HG03103 (cell line): Measurements from ENCODE around the gene SYNJ2.
"Not testable (repeated sequence)": the region's sequence is repeated elsewhere in the genome, so short reads cannot be mapped to it uniquely, and the experiment has no call there.

Experiments used
- ATAC-seq: cut with Tn5 transposase; IDR thresholded peaks from one replicate; pipeline ENCODE4 v1.9.1; 2021; ENCODE audit warnings: low read depth; ENCODE audit not compliant: unreplicated experiment

Gene SYNJ2

DNA sequence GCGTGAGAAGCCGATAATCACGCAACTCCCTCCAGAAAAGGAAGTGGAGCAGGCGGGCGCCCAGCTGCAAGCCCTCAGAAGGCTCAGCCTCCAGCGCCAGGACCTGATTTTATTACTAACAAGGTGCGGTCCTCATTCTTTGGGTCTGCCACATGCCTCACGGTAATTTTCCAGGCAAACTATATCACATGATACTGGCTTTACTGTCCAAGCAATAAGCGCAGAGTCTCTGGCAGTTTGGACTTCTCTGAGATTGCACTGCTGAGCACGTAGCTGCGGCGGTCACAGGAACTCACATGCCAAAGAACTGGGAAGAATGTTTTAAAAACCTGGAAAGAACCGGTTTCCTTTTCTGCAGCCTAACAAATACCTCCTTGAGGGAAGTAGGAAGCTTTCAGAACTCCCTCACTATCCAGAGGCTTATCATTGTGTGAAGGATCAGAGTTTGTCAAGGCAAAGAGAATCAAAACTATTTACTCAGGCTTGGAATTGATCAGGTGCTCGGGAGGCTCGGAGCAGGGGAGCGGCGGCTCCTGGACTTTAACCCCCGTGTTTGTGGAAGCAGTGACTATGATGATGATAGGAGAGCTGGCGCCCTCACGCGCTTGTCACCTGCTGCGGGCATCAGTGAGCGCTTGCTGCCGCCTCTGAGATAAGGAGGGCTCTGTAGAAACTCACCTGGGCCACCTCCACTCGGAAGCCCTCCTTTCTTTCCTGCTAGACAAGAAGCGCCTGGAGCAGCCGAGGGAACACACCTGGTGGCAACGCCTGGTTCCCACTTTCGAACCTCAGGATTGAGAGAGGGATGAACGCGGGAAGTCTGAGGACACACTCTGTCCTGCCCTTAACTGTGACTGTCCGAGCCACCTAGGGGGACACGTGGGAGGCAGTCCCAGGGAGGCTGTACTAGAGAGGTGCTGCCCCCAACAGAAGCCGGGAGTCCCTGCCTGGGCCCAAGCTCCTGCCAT lies 27.2 kb upstream of the SYNJ2 start:
- no peak for ATAC-seq

GRCh38 chr6:157955675-157956074 lies 26.0 kb upstream of the SYNJ2 start:
- no peak for ATAC-seq

DNA sequence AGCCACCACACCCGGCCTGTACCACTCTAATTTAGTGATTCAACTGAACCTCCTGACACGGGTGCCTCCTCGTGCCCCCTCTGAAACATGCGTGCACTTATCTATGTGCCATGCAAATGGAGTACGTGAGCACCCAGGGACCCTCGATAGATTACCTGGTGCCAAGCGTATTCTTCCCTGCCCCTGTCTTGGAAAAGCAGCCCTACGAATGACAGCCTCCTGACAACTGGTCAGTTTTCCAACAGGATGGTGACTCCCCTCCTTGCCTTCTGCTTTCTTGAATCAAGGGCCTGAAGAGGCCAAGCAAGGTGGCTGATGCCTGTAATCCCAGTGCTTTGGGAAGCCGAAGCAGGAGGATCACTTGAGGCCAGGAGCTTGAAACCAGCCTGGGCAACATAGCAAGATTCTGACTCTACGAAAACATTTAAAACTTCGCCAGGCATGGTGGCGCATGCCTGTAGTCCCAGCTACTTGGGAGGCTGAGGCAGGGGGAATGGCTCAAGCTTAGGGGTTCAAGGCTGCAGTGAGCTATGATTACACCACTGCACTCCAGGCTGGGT lies 25.4 kb upstream of the SYNJ2 start:
- no peak for ATAC-seq

DNA sequence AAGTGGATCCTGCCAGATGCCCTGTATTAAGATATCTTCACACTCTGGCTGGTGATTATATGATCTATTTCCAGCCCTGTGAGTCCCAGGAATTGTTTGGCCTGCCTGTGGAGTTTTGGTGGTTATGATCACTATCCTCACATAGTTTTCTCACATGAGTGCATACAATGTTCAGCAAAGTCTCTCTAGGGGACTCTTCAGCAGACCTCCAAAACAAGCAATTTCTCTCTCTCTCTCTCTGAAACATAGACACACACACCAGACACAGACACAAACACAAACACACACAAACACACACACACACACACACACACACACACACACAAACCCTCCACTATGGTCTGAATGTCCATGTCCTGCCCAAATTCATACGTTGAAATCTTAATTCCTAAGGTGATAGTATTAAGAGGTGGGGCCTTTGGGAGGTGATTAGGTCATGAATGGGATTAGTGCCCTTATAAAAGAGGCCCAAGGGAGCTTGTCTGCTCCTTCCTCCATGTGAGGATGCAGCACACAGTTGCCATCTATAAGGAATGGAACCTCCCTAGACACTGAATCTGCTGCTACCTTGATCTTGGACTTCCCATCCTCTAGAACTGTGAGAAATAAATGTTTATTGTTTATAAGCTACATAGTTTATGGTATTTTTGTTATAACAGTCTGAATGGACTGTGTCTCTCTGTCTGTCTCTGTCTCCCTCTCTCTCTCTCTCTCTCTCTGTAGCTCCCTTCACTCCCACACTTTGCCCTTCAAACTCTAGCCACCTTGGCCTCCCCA lies 22.0 kb upstream of the SYNJ2 start:
- no peak for ATAC-seq

DNA sequence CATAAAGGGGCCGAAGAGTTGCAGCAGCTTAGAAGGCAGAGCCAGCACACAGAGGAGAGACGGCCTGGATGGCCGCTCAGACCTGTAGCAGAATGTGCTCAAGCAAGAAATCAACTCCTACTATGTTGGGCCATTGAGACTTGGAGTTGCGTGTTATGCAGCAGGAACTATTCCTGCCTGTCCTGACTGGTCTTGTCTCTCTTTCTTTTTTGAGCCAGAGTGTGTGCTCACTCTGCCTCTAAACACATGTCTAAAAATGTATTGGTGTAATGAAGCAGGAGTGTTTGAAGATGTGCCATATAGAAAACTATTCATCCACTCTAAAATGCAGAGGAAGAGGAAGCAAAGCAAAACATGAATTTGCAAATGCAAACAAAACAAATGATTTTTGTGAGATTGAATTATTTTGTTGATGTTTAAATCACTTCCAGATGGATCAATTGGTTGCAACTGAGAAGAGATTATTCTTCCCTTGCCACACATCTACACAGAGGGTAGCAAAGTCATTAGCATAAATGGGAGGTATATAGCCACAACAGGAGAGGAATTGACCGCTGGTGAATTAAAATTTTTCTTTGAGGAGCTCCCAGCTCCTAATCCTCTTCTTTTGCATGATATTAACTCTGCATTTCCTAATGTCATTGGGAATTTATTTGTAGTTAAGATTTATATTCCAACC lies 20.4 kb upstream of the SYNJ2 start:
- ATAC-seq = no peak

DNA sequence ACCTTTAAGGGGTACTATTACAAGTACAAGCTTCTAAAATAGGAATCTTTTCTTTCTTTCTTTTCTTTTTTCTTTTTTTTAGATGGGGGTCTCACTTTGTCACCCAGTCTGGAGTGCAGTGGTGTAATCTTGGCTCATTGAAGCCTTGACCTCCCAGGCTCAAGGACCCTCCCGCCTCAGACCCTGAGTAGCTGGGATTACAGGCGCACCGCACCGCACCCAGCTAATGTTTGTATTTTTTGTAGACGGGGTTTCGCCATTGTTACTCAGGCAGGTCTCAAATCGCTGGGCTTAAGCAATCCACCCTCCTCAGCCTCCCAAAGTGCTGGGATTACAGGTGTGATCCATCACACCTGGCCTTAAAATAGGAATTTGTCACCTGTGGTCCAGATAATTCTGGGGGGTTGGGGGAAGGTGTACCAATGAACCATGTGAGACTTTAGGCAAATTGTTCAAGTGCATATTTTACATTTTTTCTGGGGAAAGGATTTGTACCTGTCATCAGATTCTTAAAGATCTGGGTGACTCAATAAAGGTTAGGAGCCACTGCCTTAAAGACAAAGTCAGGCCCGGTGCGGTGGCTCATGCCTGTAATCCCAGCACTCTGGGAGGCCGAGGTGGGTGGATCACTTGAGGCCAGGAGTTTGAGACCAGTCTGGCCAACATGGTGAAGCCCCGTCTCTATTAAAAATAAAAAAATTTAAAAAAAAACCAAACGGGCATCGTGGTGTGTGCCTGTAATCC lies 19.7 kb upstream of the SYNJ2 start:
- ATAC-seq = no peak

DNA sequence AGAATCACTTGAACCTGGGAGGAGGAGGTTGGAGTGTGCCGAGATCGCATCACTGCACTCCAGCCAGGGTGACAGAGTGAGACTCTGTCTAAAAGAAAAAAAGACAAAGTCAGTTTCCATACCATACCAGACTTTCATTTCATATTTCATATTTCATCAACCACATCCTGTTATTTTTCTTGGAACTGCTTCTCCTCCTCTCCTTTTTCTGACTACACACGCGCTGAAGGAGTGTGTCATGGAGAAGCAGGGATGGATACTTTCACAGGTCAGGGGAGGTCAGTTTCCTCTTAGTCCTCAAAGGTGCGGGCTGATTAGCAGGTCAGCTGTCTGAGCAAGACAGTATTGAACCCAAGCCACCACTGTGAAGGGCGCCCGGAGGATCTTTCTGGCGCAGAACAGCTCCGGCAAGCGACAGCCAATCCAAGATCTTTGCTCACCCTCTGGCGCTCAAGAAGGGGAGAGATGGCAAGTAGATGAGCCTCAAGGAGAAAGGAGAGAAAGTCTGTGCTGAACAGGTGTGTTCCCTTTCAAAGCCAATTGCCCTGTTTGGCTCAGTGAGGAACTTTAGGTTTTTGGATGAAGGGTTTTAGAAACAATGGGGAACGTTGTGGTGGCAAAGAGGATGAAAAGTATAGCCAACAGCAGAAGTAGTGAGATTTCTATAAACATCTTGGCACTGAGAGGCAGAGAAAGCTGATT lies 18.9 kb upstream of the SYNJ2 start:
- ATAC-seq = no peak

DNA sequence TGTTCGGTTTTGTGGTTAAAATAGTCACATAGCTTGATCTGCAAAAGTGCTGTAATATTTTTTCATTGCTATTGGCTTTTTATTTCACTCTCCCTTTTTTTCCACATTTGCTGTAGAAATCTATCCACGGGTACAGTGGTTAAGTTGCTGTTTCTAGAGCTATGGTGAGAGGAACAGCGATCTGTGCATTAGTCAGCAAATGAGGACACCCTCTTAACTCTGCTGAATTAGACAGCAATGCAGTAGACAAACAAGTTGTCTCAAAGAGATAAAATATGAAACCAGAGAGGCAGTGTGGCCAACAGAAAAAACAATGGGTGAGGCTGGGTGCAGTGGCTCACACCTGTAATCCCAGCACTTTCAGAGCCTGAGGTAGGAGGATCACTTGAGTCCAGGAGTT lies 17.6 kb upstream of the SYNJ2 start:
- no peak for ATAC-seq

DNA sequence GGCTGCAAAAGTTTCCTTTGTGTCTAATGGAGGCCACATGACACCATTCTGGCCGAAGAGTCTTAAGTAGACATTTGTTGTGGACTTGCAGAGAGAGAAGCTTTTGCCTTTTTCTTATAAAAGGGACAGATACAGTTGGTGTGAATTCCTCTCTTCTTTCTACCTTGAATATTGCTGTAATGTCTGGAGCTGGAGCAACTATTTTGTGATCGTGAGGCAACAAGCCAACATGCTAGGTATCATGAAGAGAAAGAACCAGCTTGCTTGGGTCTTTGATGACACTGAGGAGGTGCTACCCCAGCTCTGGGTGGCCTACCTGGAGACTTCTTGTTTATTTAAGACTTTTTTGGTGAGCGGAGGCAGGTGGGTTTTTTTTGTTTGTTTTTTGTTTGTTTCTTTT lies 16.3 kb upstream of the SYNJ2 start:
- no peak for ATAC-seq

DNA sequence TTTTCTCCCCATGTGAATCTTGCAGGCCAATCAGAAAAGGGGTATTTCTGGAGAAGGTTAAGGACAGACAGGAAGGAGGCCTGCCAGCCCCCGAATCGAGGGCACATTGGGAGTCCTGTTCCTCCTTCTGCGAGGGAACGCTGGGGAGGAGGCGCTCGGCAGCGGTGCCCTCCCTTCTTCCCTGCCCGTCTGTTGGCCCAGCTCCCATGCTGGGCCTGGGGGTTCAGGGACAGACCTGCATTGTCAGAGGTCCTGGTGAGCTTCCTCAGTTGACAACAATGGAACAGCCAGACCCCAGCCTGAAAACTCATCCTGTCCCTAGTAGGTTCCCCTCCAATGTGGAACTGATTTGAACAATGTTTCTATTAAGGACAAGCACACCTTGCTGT lies 15.1 kb upstream of the SYNJ2 start:
- no peak for ATAC-seq

DNA sequence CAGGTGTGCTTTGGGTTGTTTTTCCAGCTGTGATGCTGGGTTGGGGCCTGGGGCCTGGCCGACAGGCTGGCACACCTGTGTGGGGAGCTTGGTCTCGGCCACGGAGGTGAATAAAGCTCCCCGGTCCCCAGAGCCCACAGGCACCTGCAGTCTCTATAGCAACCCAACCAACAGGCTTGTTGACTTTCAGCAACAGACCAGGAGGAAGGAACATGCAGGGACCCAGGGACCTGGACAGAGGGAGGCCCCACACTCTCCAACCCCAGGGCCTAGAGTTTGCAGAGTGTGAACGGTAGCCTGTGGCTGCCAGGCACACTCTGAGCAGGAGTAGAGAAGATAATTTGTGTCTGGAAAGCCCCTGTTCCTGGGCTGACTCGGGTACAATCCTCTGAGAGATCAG lies 14.6 kb upstream of the SYNJ2 start:
- ATAC-seq = no peak

DNA sequence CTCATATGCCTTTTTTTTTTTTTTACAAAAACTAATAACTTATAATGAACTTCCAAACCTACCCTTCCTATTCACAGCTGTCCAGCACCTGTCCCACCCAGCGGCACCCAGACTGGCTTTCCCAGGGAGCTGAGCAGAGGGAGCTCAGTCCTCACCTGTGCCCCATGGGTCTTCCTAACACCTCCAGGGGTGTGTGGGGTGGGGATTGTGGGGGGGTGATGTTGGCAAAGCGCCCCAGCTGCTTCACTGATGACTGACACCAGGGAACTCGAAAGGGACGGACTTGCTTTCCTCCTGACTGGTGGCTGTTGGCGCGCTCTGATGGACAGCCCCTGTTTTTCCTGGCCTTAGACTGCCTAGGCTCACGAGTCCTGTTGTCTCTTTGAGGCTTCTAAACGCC lies 14.2 kb upstream of the SYNJ2 start:
- ATAC-seq = no peak

GRCh38 chr6:157972177-157972576 lies 9.5 kb upstream of the SYNJ2 start:
- ATAC-seq = not testable (repeated sequence)

DNA sequence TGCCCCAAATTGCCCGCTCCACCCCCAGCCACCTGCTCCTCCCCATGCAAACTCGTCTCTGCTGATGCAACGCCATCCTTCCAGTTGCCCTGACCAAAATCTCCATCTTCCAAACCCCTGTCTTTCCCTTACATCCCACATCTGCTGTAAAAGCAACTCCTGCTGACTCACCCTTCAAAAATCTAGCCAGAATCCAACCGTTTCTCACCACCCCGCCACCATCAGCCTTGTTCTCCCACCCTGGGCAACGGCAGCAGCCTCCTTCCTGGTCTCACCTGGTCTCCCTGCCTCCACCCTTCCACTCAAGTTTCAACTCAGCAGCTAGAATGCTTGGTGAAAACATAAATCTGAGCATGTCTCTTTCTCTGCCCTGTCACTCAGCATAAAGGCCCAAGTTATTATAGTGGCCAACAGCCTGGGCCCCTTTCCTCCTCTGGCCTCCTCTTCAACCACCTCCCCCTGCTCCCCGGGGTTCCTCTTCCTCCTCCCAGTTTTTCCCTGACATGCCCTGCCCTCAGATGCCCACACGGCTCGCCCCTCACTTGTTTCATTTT lies 7.2 kb upstream of the SYNJ2 start:
- no peak for ATAC-seq

GRCh38 chr6:157974967-157975366 lies 6.7 kb upstream of the SYNJ2 start:
- no peak for ATAC-seq

GRCh38 chr6:157975456-157975855 lies 6.2 kb upstream of the SYNJ2 start:
- no peak for ATAC-seq

- no peak for ATAC-seq
Measured at GRCh38 chr6:157976345-157977175, 5.1 kb upstream of the SYNJ2 start.

DNA sequence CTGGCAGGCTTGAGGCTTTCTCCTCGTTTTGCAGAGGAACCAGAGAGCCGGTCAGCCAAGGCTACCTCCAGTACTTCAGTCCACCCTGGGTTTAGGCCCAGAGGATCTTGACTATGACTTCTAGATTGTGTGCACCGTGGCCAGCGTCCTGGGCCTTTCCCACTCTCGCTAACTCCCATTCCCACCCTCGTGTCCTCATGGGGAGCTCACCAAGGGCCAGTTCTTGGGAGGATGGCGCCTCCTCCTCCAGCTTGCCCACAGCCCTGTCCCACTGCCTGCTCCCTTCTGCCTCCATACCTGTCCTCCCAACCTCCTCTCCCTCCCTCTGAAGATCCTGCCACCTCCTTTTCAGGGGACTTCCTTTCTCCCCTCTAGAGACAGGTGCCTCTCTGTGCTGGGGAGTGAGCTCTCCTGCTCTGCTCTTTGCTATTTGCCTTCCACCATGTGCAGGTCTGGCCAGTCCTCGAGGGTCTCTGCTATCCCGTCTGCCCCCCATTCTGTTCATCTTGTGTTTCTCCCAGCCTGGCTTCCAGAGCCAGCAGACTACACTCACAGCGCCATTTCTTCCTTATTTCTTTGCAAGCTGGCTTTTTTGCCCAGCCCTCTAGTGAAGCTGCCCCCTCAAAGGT lies 4.4 kb upstream of the SYNJ2 start:
- no peak for ATAC-seq
